ENCODE measurements around the gene RCCD1. TPM values are rescaled to one million over a fixed set of nuclear protein-coding genes. Genes with fewer than 3 reads are reported as not detected.
A peak's percentile ranks its signal among the peaks of the same experiment; 100 is the strongest.

The RCCD1 gene
- total RNA-seq, 2 experiments from 2014 or later: 30.0 to 30.9 TPM

- ATAC-seq: no peak
- H3K9me3 Mint-ChIP-seq: no peaks in the 10 kb centered on the region
These were observed 25.3 kb upstream of the RCCD1 start for GRCh38 chr15:90929246-90930019.

GRCh38 chr15:90930861-90931574 is 23.7 kb upstream of the RCCD1 start:
- TF ChIP-seq CTCF (IDR thresholded peaks at IDR 0.05): no peak
- peaks cover 8% of the 10 kb centered on the region for H3K36me3 Mint-ChIP-seq (ENCODE audit: low read depth)
- H3K27me3 Mint-ChIP-seq: no peaks in the 10 kb centered on the region
- peak overlapping the region; percentile 99 for H3K27ac Mint-ChIP-seq
- H3K4me3 Mint-ChIP-seq: peak overlapping the region; percentile 99
- H3K4me1 Mint-ChIP-seq (ENCODE audit: low read depth): peaks cover 26% of the 10 kb centered on the region
- peak; percentile 20 for DNase-seq
- intact Hi-C loops (cut with micrococcal nuclease): no loop called here
- no peak for ATAC-seq
- no peaks in the 10 kb centered on the region for H3K9me3 Mint-ChIP-seq
- POLR2A ChIA-PET: interaction anchor here (0.6 to 9.1 kb wide), 14 partner anchors 8 to 391 kb away, joined by 3 to 133 read pairs (median 3); partner anchors contain the start of genes BLM, FES, MAN2A2 and RCCD1
- CTCF ChIA-PET: interaction anchor here (0.6 to 11.3 kb wide), 21 partner anchors 8 to 699 kb away, joined by 3 to 255 read pairs (median 8); partner anchors contain the start of genes BLM, MAN2A2, RCCD1 and VPS33B

More at GRCh38 chr15:90929246-90930019, 25.3 kb upstream of the RCCD1 start:
- Mint-ChIP-seq H3K36me3 (ENCODE audit: low read depth) (peaks cover 8% of the 10 kb centered on the region), H3K27me3 (no peaks in the 10 kb centered on the region), H3K27ac (peak overlapping the region; percentile 99), H3K4me3 (peak overlapping the region; percentile 99), H3K4me1 (ENCODE audit: low read depth) (peaks cover 27% of the 10 kb centered on the region)
- ChIA-PET CTCF (interaction anchor here (0.7 to 11.3 kb wide), 6 partner anchors 13 to 696 kb away, joined by 3 to 255 read pairs (median 47); partner anchors contain the start of genes MAN2A2 and RCCD1), POLR2A (interaction anchor here (0.7 to 9.1 kb wide), 5 partner anchors 11 to 28 kb away, joined by 3 to 133 read pairs (median 4); partner anchors contain the start of genes MAN2A2 and RCCD1)
- no peak for TF ChIP-seq CTCF (IDR thresholded peaks at IDR 0.05)
- intact Hi-C loops (cut with micrococcal nuclease): no loop called here
- no peak for DNase-seq

- ChIA-PET POLR2A (interaction anchor here (0.6 to 13.4 kb wide), 15 partner anchors 8 to 666 kb away, joined by 3 to 133 read pairs (median 3); partner anchors contain the start of genes BLM, FES, MAN2A2 and NGRN), CTCF (interaction anchor here (0.9 to 11.3 kb wide), 25 partner anchors 8 to 700 kb away, joined by 3 to 255 read pairs (median 7); partner anchors contain the start of genes BLM, MAN2A2, PRC1 and RCCD1)
- DNase-seq: no peak
- Mint-ChIP-seq H3K27ac (peak overlapping the region; percentile 99), H3K9me3 (no peaks in the 10 kb centered on the region), H3K4me1 (ENCODE audit: low read depth) (peaks cover 31% of the 10 kb centered on the region), H3K4me3 (peak overlapping the region; percentile 99), H3K27me3 (no peaks in the 10 kb centered on the region), H3K36me3 (ENCODE audit: low read depth) (peaks cover 12% of the 10 kb centered on the region)
- intact Hi-C loops (cut with micrococcal nuclease): no loop called here
- TF ChIP-seq CTCF (IDR thresholded peaks at IDR 0.05): no peak
- no peak for ATAC-seq
These were observed 23.2 kb upstream of the RCCD1 start for GRCh38 chr15:90931575-90931827.

GRCh38 chr15:90931828-90932659 is 22.6 kb upstream of the RCCD1 start, which contains the start of gene HDDC3:
Gene HDDC3, minus strand, starts transcription at chr15:90932549. Its CDS starts 9 bp downstream, at chr15:90932540.
- Mint-ChIP-seq H3K27ac (peak within 1 kb of the TSS; percentile 99), H3K4me1 (ENCODE audit: low read depth) (peaks cover 36% of the 10 kb centered on the region), H3K36me3 (ENCODE audit: low read depth) (peaks cover 13% of the 10 kb centered on the region), H3K4me3 (peak within 1 kb of the TSS; percentile 99), H3K9me3 (no peaks in the 10 kb centered on the region), H3K27me3 (no peaks in the 10 kb centered on the region)
- ChIA-PET CTCF (interaction anchor here (0.7 to 11.3 kb wide), 48 partner anchors 9 to 700 kb away, joined by 3 to 255 read pairs (median 5); partner anchors contain the start of genes BLM, MAN2A2, PRC1 and RCCD1), POLR2A (interaction anchor here (0.6 to 13.4 kb wide), 20 partner anchors 9 to 666 kb away, joined by 3 to 133 read pairs (median 4); partner anchors contain the start of genes BLM, FES, MAN2A2 and NGRN)
- intact Hi-C loops (cut with micrococcal nuclease): no loop called here
- ATAC-seq: peak; percentile 60
- peak; percentile 94 for DNase-seq
- TF ChIP-seq CTCF (IDR thresholded peaks at IDR 0.05): peak; percentile 96
